HepG2 (cell line): ENCODE data around the gene C2orf81. TPM values are rescaled to one million over a fixed set of nuclear protein-coding genes. Genes with fewer than 3 reads are reported as not detected.

Experiments used
- MEIS1 ChIP-seq: sonication (generic); formaldehyde crosslinking; IDR thresholded peaks from 2 replicates; pipeline ENCODE4 v1.9.0; 2021; ENCODE audit warnings: mild to moderate bottlenecking, missing genetic modification reagents, moderate library complexity, borderline replicate concordance
- MXD1 ChIP-seq: sonication (generic); formaldehyde crosslinking; IDR thresholded peaks from 2 replicates; pipeline ENCODE4 v1.4.0; 2020; ENCODE audit warnings: mild to moderate bottlenecking, missing genetic modification reagents
- NR0B2 ChIP-seq: sonication (generic); formaldehyde crosslinking; IDR thresholded peaks from 2 replicates; pipeline ENCODE4 v1.4.0; 2020; ENCODE audit warnings: mild to moderate bottlenecking, missing genetic modification reagents
- TRIM24 ChIP-seq: sonication (generic); formaldehyde crosslinking; IDR thresholded peaks from 2 replicates; pipeline ENCODE4 v1.8.0; 2022; ENCODE audit warnings: mild to moderate bottlenecking, missing genetic modification reagents
- ZBTB38 ChIP-seq: sonication (generic); formaldehyde crosslinking; IDR thresholded peaks from 2 replicates; pipeline ENCODE4 v1.5.1; 2020; ENCODE audit warnings: mild to moderate bottlenecking, missing genetic modification reagents
- ZNF142 ChIP-seq: sonication (generic); formaldehyde crosslinking; IDR thresholded peaks from 2 replicates; pipeline ENCODE4 v1.4.0; 2020; ENCODE audit warnings: missing genetic modification reagents
- ZNF780A ChIP-seq: sonication (generic); formaldehyde crosslinking; IDR thresholded peaks from 2 replicates; pipeline ENCODE4 v1.8.0; 2022; ENCODE audit warnings: mild to moderate bottlenecking, missing genetic modification reagents, moderate library complexity
- polyA plus RNA-seq, 8 experiments: library from polyadenylated mRNA; depleted of rRNA in 3 of 8; stranded (reverse) in 7 of 8; unstranded in 1 of 8; fragments of >200 nt; fragmentation: Illumina TruSeq in 4 of 8; extraction: Trizol in 4 of 8; gene quantifications; 2 replicates each; pipeline versions ENCODE4 v1.2.1 to v1.2.3, GENCODE V29; 2011 to 2016; ENCODE audit warnings: low read depth in 4 of 8, missing spikeins in 1 of 8, mixed read lengths in 1 of 8; ENCODE audit not compliant: insufficient read depth in 1 of 8
- total RNA-seq, 5 experiments: library from RNA; depleted of rRNA; stranded (reverse); fragments of >200 nt; fragmentation: Illumina TruSeq; extraction: Trizol; gene quantifications; 2 replicates each; pipeline ENCODE4 v1.2.3, GENCODE V29; 2016; ENCODE audit warnings: low read depth in 1 of 5
- TF ChIP-seq, protein P1 (sequence below): sonication (generic); formaldehyde crosslinking; IDR thresholded peaks from 2 replicates; pipeline ENCODE4 v1.4.0; 2020; ENCODE audit warnings: mild to moderate bottlenecking, missing genetic modification reagents, borderline replicate concordance
- TF ChIP-seq, protein P2 (sequence below): sonication (generic); formaldehyde crosslinking; IDR thresholded peaks from 2 replicates; pipeline ENCODE4 v1.5.1; 2020; ENCODE audit warnings: mild to moderate bottlenecking, missing genetic modification reagents, borderline replicate concordance
- TF ChIP-seq, protein P3 (sequence below): sonication (generic); formaldehyde crosslinking; IDR thresholded peaks from 2 replicates; pipeline ENCODE4 v1.4.0; 2020; ENCODE audit warnings: missing genetic modification reagents

C2orf81 gene
- total and polyA plus RNA-seq, 2 of the 13 experiments (the other 11 are each of a cell fraction or from before 2014, with no cell fraction given) = 0.15 to 0.17 TPM

DNA sequence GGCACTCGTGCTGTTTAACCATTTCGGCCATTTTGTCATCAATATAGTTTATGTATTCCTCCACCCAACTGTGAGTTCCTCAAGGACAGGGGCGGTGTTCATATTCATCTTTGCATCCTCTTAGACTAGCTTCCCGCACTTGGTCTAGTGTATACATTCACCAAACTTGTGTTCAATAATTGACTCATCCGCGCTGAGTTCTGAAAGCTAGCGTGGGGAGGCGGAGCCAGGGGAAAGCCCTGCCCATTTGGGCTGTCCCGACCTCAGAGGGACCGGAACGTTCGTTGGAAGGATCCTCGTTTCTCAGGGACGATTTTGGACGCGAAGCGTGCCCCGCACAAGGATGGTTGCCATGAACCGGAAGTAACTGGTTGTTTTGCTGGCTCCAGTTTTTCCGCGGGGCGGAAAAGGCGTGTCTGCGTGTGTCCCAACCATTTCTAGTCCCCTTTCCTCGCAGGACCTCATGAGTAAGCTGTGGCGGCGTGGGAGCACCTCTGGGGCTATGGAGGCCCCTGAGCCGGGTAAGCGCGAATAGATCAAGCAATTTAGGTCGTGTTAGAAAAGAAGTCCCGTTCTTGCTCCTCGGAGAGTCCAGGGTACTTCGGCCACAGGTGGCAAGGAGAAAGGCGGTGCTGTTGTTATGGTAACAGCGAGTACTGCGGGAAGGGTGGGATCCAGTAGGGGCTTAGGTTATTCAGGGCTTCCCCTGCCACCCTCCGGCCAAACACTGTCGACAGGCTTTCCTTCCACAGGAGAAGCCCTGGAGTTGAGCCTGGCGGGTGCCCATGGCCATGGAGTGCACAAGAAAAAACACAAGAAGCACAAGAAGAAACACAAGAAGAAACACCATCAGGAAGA, 33.5 kb upstream of the C2orf81 start, which contains the start of gene INO80B (continued):
- peak; percentile 91 for TF ChIP-seq MXD1 (CRISPR knock-in tag)
- TF ChIP-seq ZBTB38 (CRISPR knock-in tag) = peak; percentile 84
- TF ChIP-seq, protein P1, sequence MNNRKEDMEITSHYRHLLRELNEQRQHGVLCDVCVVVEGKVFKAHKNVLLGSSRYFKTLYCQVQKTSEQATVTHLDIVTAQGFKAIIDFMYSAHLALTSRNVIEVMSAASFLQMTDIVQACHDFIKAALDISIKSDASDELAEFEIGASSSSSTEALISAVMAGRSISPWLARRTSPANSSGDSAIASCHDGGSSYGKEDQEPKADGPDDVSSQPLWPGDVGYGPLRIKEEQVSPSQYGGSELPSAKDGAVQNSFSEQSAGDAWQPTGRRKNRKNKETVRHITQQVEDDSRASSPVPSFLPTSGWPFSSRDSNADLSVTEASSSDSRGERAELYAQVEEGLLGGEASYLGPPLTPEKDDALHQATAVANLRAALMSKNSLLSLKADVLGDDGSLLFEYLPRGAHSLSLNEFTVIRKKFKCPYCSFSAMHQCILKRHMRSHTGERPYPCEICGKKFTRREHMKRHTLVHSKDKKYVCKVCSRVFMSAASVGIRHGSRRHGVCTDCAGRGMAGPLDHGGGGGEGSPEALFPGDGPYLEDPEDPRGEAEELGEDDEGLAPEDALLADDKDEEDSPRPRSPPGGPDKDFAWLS = no peak
- TF ChIP-seq NR0B2 = peak; percentile 96
- TF ChIP-seq MEIS1 = peak; percentile 83; the same call in 1 of the 2 replicates
- TF ChIP-seq, protein P2, sequence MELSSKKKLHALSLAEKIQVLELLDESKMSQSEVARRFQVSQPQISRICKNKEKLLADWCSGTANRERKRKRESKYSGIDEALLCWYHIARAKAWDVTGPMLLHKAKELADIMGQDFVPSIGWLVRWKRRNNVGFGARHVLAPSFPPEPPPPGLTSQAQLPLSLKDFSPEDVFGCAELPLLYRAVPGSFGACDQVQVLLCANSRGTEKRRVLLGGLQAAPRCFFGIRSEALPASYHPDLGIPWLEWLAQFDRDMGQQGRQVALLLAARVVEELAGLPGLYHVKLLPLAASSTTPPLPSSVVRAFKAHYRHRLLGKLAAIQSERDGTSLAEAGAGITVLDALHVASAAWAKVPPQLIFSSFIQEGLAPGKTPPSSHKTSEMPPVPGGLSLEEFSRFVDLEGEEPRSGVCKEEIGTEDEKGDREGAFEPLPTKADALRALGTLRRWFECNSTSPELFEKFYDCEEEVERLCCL = 0 out of 2 replicates have a peak, but pooled peaks have one; percentile 5
- no peak for TF ChIP-seq TRIM24 (CRISPR knock-in tag)
- TF ChIP-seq ZNF142 = peak; percentile 75
- TF ChIP-seq, protein P3, sequence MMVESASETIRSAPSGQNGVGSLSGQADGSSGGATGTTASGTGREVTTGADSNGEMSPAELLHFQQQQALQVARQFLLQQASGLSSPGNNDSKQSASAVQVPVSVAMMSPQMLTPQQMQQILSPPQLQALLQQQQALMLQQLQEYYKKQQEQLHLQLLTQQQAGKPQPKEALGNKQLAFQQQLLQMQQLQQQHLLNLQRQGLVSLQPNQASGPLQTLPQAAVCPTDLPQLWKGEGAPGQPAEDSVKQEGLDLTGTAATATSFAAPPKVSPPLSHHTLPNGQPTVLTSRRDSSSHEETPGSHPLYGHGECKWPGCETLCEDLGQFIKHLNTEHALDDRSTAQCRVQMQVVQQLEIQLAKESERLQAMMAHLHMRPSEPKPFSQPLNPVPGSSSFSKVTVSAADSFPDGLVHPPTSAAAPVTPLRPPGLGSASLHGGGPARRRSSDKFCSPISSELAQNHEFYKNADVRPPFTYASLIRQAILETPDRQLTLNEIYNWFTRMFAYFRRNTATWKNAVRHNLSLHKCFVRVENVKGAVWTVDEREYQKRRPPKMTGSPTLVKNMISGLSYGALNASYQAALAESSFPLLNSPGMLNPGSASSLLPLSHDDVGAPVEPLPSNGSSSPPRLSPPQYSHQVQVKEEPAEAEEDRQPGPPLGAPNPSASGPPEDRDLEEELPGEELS (CRISPR knock-in tag) = peak; percentile 70
- TF ChIP-seq ZNF780A (CRISPR knock-in tag) = no peak
